Ovary (tissue), 3 donors: ENCODE data around the gene CDH18.

Source experiments
- CTCF ChIP-seq, 3 donors: fragments of 450-650 bp in 2 of 3; fragments of 200-600 bp in 1 of 3; IDR thresholded peaks; one replicate each; pipeline versions ENCODE4 v1.5.1 to v1.8.0; 2016 to 2022; ENCODE audit warnings: antibody characterized with exemption in 3 of 3, mild to moderate bottlenecking in 1 of 3
- POLR2A ChIP-seq: fragments of 450-650 bp; IDR thresholded peaks from one replicate; pipeline ENCODE4 v1.6.1; 2017; ENCODE audit warnings: antibody characterized with exemption, mild to moderate bottlenecking, moderate library complexity
- donor health status: DM: no; HTN: no; CAD: no.

GRCh38 chr5:19709403-19709802, 278.6 kb downstream of the CDH18 start:
- TF ChIP-seq POLR2A = no peak
- no peak for TF ChIP-seq CTCF (IDR thresholded peaks at IDR 0.05)
